ENCODE measurements around the gene ATRIP. TPM values are rescaled to one million over a fixed set of nuclear protein-coding genes. Genes with fewer than 3 reads are reported as not detected.
A peak's percentile ranks its signal among the peaks of the same experiment; 100 is the strongest.

ATRIP gene
- total and polyA plus RNA-seq, 2 of the 8 experiments (the other 6 are each of a cell fraction or from before 2014, with no cell fraction given): 18.5 to 20.2 TPM

GRCh38 chr3:48472923-48473616, 26.5 kb downstream of the ATRIP start (continued):
- 0 out of 2 replicates have a peak, but pooled peaks have one; percentile 19 for TF ChIP-seq ATF3 (IDR thresholded peaks at IDR 0.05; ENCODE audit: insufficient read depth, low read depth, low read length)
- TF ChIP-seq BACH1 (IDR thresholded peaks at IDR 0.05; ENCODE audit: low read length): peak; percentile 43; the same call in 1 of the 2 replicates
- TF ChIP-seq FOSL1 (IDR thresholded peaks at IDR 0.05; ENCODE audit: insufficient read depth, low read depth, low read length): no peak
- no peak for TF ChIP-seq POU5F1 (IDR thresholded peaks at IDR 0.05; ENCODE audit: low read depth, low read length)
- TF ChIP-seq GTF2F1 (IDR thresholded peaks at IDR 0.05; ENCODE audit: borderline replicate concordance, low read depth, low read length): no peak
- no peak for TF ChIP-seq CBX8 (IDR thresholded peaks at IDR 0.05; ENCODE audit: borderline replicate concordance, low read depth, low read length)
- no peak for TF ChIP-seq SP2 (IDR thresholded peaks at IDR 0.05; ENCODE audit: low read length)
- TF ChIP-seq GABPA (IDR thresholded peaks at IDR 0.05; ENCODE audit: borderline replicate concordance, insufficient read depth, low read length): no peak; the same call in 1 of the 2 replicates
- TF ChIP-seq POLR2AphosphoS5 (IDR thresholded peaks at IDR 0.05; ENCODE audit: low read depth, low read length): no peak; the same call in none of the 2 replicates
- TF ChIP-seq TBP (IDR thresholded peaks at IDR 0.05; ENCODE audit: low read depth, low read length): peak; percentile 46; the same call in 1 of the 2 replicates
- no peak for TF ChIP-seq HDAC6 (IDR thresholded peaks at IDR 0.05; ENCODE audit: low read depth, low read length)
- no peak for TF ChIP-seq USF2 (IDR thresholded peaks at IDR 0.05; ENCODE audit: low read length)
- peak; percentile 8 for TF ChIP-seq YY1 (IDR thresholded peaks at IDR 0.05; ENCODE audit: low read depth, low read length)
- TF ChIP-seq MAFK (IDR thresholded peaks at IDR 0.05; ENCODE audit: low read depth, low read length): peak; percentile 2; the same call in 1 of the 2 replicates
- TF ChIP-seq, protein P1, sequence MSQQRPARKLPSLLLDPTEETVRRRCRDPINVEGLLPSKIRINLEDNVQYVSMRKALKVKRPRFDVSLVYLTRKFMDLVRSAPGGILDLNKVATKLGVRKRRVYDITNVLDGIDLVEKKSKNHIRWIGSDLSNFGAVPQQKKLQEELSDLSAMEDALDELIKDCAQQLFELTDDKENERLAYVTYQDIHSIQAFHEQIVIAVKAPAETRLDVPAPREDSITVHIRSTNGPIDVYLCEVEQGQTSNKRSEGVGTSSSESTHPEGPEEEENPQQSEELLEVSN (IDR thresholded peaks at IDR 0.05): no peak
- TF ChIP-seq KDM1A (IDR thresholded peaks at IDR 0.05; ENCODE audit: borderline replicate concordance, low read length): no peak
- TF ChIP-seq RXRA (IDR thresholded peaks at IDR 0.05; ENCODE audit: insufficient read depth, low read depth, low read length): 0 out of 2 replicates have a peak, but pooled peaks have one; percentile 75
- 0 out of 2 replicates have a peak, but pooled peaks have one; percentile 15 for TF ChIP-seq CHD2 (IDR thresholded peaks at IDR 0.05; ENCODE audit: low read length)
- TF ChIP-seq NANOG (IDR thresholded peaks at IDR 0.05; ENCODE audit: insufficient read depth, low read depth, low read length, poor library complexity, severe bottlenecking): no peak
- TF ChIP-seq EZH2 (IDR thresholded peaks at IDR 0.05; ENCODE audit: low read depth, low read length, severe bottlenecking): no peak
- no peak for TF ChIP-seq CBX5 (IDR thresholded peaks at IDR 0.05; ENCODE audit: low read depth, low read length)

Data from H1 (cell line).